IMR-90 (cell line): ENCODE data around the gene LYRM4. TPM values are rescaled to one million over a fixed set of nuclear protein-coding genes. Genes with fewer than 3 reads are reported as not detected.

Experiments
- ATAC-seq: fragments of 200-7000 bp; cut with Tn5 transposase; 2 replicates; pipeline ENCODE4 v1.9.1; 2020; ENCODE audit warnings: low read depth, mild to moderate bottlenecking, moderate library complexity
- BruUV-seq: library from RNA; stranded (reverse); fragments of 400-500 nt; replicated peaks from 2 replicates; lab custom pipeline; 2021; lab: Mats Ljungman, UMichigan
- CTCF ChIA-PET: fragments of 300-600 bp; formaldehyde crosslinking; extraction: SDS; loops from one replicate; lab custom pipeline; 2021; ENCODE audit warnings: antibody characterized with exemption; lab: Yijun Ruan, JAX
- POLR2A ChIA-PET: fragments of 300-600 bp; sonication (Branson Sonifier 250); formaldehyde crosslinking; loops from one replicate; lab custom pipeline; 2022; ENCODE audit warnings: antibody characterized with exemption; ENCODE audit not compliant: unreplicated experiment; lab: Charles Lee
- DNase-seq: peaks from one replicate; pipeline ENCODE4 v3.0.0; 2013
- H2AFZ ChIP-seq: replicated peaks from 2 replicates; pipeline ENCODE3; 2013; ENCODE audit warnings: low read length, mild to moderate bottlenecking; ENCODE audit not compliant: poor library complexity
- H2AK5ac ChIP-seq: 2 replicates; pipeline ENCODE4 v1.6.1; 2013; ENCODE audit warnings: low read depth, low read length, inconsistent platforms
- H2AK9ac ChIP-seq: replicated peaks from 2 replicates; pipeline ENCODE3; 2013; ENCODE audit warnings: mild to moderate bottlenecking, low read depth, low read length, moderate library complexity; ENCODE audit not compliant: poor library complexity
- H2BK120ac ChIP-seq: 2 replicates; pipeline ENCODE4 v1.6.1; 2013; ENCODE audit warnings: low read depth, low read length, inconsistent platforms
- H2BK15ac ChIP-seq: 3 replicates; pipeline ENCODE4 v1.6.1; 2013; ENCODE audit warnings: low read depth, low read length, inconsistent platforms
- H2BK20ac ChIP-seq: 2 replicates; pipeline ENCODE4 v1.6.1; 2013; ENCODE audit warnings: low read depth, mild to moderate bottlenecking, inconsistent platforms, low read length, moderate library complexity
- H2BK5ac ChIP-seq: 2 replicates; pipeline ENCODE4 v1.6.1; 2013; ENCODE audit warnings: mild to moderate bottlenecking, low read depth, low read length, inconsistent platforms; ENCODE audit not compliant: poor library complexity, severe bottlenecking
- H3K14ac ChIP-seq: replicated peaks from 2 replicates; pipeline ENCODE4 v1.6.1; 2013; ENCODE audit warnings: low read depth, low read length, inconsistent platforms
- H3K18ac ChIP-seq: 2 replicates; pipeline ENCODE4 v1.6.1; 2013; ENCODE audit warnings: low read depth, low read length, control low read depth
- H3K23ac ChIP-seq: 2 replicates; pipeline ENCODE4 v1.6.1; 2013; ENCODE audit warnings: low read depth, low read length, inconsistent platforms
- H3K27ac ChIP-seq: 2 replicates; pipeline ENCODE4 v1.5.1; 2013; ENCODE audit warnings: mild to moderate bottlenecking, control low read depth, low read length; ENCODE audit not compliant: insufficient read depth
- H3K27me3 ChIP-seq: 2 replicates; pipeline ENCODE4 v1.6.1; 2013; ENCODE audit warnings: low read length; ENCODE audit not compliant: control insufficient read depth, insufficient read depth
- H3K36me3 ChIP-seq: 2 replicates; pipeline ENCODE4 v1.6.1; 2013; ENCODE audit warnings: low read length, mixed read lengths; ENCODE audit not compliant: control insufficient read depth, insufficient read depth
- H3K4ac ChIP-seq: 2 replicates; pipeline ENCODE4 v1.6.1; 2013; ENCODE audit warnings: low read depth, low read length, inconsistent platforms
- H3K4me1 ChIP-seq: 2 replicates; pipeline ENCODE4 v1.6.1; 2013; ENCODE audit warnings: low read length, mixed read lengths; ENCODE audit not compliant: control insufficient read depth, insufficient read depth
- H3K4me2 ChIP-seq: 2 replicates; pipeline ENCODE4 v1.6.1; 2013; ENCODE audit warnings: low read depth, mild to moderate bottlenecking, control low read depth, low read length, moderate library complexity
- H3K4me3 ChIP-seq: 2 replicates; pipeline ENCODE4 v1.5.1; 2013; ENCODE audit warnings: low read depth, mild to moderate bottlenecking, control low read depth, low read length, moderate library complexity; ENCODE audit not compliant: insufficient read depth
- H3K56ac ChIP-seq: 2 replicates; pipeline ENCODE4 v1.6.1; 2013; ENCODE audit warnings: low read length, inconsistent platforms; ENCODE audit not compliant: insufficient read depth; ENCODE audit errors: extremely low read depth
- H3K79me1 ChIP-seq, 2 experiments: 2 replicates each; pipeline ENCODE4 v1.6.1; 2013; ENCODE audit warnings: low read length in 2 of 2, inconsistent platforms in 1 of 2, low read depth in 1 of 2
- H3K9ac ChIP-seq: 2 replicates; pipeline ENCODE4 v1.6.1; 2013; ENCODE audit warnings: low read depth, low read length, control low read depth
- H3K9me1 ChIP-seq: 2 replicates; pipeline ENCODE4 v1.6.1; 2013; ENCODE audit warnings: low read length, inconsistent platforms; ENCODE audit not compliant: insufficient read depth
- H3K9me3 ChIP-seq: 2 replicates; pipeline ENCODE4 v1.6.1; 2013; ENCODE audit warnings: low read length; ENCODE audit not compliant: control insufficient read depth, insufficient read depth
- H4K20me1 ChIP-seq: 2 replicates; pipeline ENCODE4 v1.6.1; 2013; ENCODE audit warnings: low read length, inconsistent platforms; ENCODE audit not compliant: insufficient read depth
- H4K5ac ChIP-seq: 2 replicates; pipeline ENCODE4 v1.6.1; 2013; ENCODE audit warnings: mild to moderate bottlenecking, low read depth, low read length, control low read depth
- H4K8ac ChIP-seq, 2 experiments: 2 replicates each; pipeline ENCODE4 v1.6.1; 2013; ENCODE audit warnings: low read depth in 2 of 2, low read length in 2 of 2, control low read depth in 1 of 2, inconsistent platforms in 1 of 2
- H4K91ac ChIP-seq: 2 replicates; pipeline ENCODE4 v1.6.1; 2013; ENCODE audit warnings: low read depth, low read length, inconsistent platforms; ENCODE audit not compliant: insufficient read depth
- ELK1 ChIP-seq: fragments of 150-350 bp; IDR thresholded peaks from 2 replicates; pipeline ENCODE4 v1.6.1; 2016; ENCODE audit warnings: low read depth, mild to moderate bottlenecking, low read length, moderate library complexity, borderline replicate concordance
- FOS ChIP-seq: fragments of 150-350 bp; IDR thresholded peaks from 2 replicates; pipeline ENCODE4 v1.6.1; 2016; ENCODE audit warnings: low read depth, low read length
- NFE2L2 ChIP-seq: fragments of 150-350 bp; IDR thresholded peaks from 2 replicates; pipeline ENCODE4 v1.6.1; 2016; ENCODE audit warnings: low read depth, mild to moderate bottlenecking, low read length
- RAD21 ChIP-seq: IDR thresholded peaks from 2 replicates; pipeline ENCODE4 v1.6.1; 2012; ENCODE audit warnings: low read length, improper control_type of control experiment
- USF2 ChIP-seq: fragments of 150-350 bp; IDR thresholded peaks from 2 replicates; pipeline ENCODE4 v1.6.1; 2017; ENCODE audit warnings: mild to moderate bottlenecking, antibody characterized with exemption, low read length, low read depth
- WGBS, 2 experiments: methylation state at CpG; one replicate each; pipeline versions ENCODE4 v1.1.5 to v1.1.7; 2013; ENCODE audit warnings: missing lambda C conversion rate in 2 of 2; ENCODE audit not compliant: insufficient read length in 1 of 2; ENCODE audit errors: extremely low coverage in 2 of 2; 5-methylcytosine and 5-hydroxymethylcytosine counted together
- dilution Hi-C: fragments of 300-500 bp; cut with HindIII; formaldehyde crosslinking; loops from one replicate; pipeline ENCODE4 v1.14.3; 2018; ENCODE audit warnings: low sequenced_read_pairs; ENCODE audit not compliant: unreplicated experiment
- in situ Hi-C: fragments of 300-500 bp; cut with MboI; formaldehyde crosslinking; loops from 3 replicates; pipeline ENCODE4 v1.14.3; 2019; ENCODE audit warnings: low sequenced_read_pairs, inconsistent platforms, mixed read lengths
- intact Hi-C: fragments of 100-400 bp; cut with micrococcal nuclease; formaldehyde crosslinking; loops from 2 replicates; pipeline ENCODE4 v1.10.0; 2022
- polyA plus RNA-seq, 3 experiments: library from polyadenylated mRNA; depleted of rRNA; stranded (reverse); fragments of >200 nt; gene quantifications; 2 replicates each; pipeline ENCODE4 v1.2.3, GENCODE V29; 2012; ENCODE audit warnings: low replicate concordance in 1 of 3
- total RNA-seq: library from RNA; depleted of rRNA; stranded (reverse); fragments of >200 nt; gene quantifications from 2 replicates; pipeline ENCODE4 v1.2.3, GENCODE V29; 2012

LYRM4 gene
- total and polyA plus RNA-seq, 2 of the 4 experiments (the other 2 are of a cell fraction): 11.5 to 26.6 TPM

GRCh38 chr6:5102267-5102970 lies 158.3 kb downstream of the LYRM4 start:
- H4K20me1 ChIP-seq: 0 out of 2 replicates have a peak, but pooled peaks cover 7% of the 10 kb centered on the region
- no peak overlapping the region for H3K27ac ChIP-seq
- H4K91ac ChIP-seq: no peak overlapping the region
- no peak overlapping the region for H2AK5ac ChIP-seq
- H2BK120ac ChIP-seq: no peak overlapping the region
- H3K9ac ChIP-seq: no peak overlapping the region
- H2AK9ac ChIP-seq: no peak overlapping the region
- no peak overlapping the region for H2BK20ac ChIP-seq
- no peaks in the 10 kb centered on the region for H3K36me3 ChIP-seq
- H2BK5ac ChIP-seq: no peak overlapping the region
- H3K4ac ChIP-seq: no peak overlapping the region
- H3K23ac ChIP-seq: no peak overlapping the region
- no peak overlapping the region for H3K4me2 ChIP-seq
- no peaks in the 10 kb centered on the region for H3K79me1 ChIP-seq
- H2BK15ac ChIP-seq: no peak overlapping the region
- no TSS peak for BruUV-seq
- DNase-seq: no peak
- H3K14ac ChIP-seq: no peak overlapping the region
- intact Hi-C loops: no loop called here
- H3K4me1 ChIP-seq: no peaks in the 10 kb centered on the region
- ChIA-PET CTCF (no interaction called here), POLR2A (no interaction called here)
- peaks cover 17% of the 10 kb centered on the region for H3K27me3 ChIP-seq
- in situ Hi-C loops: no loop called here
- H3K56ac ChIP-seq: no peak overlapping the region
- no peak overlapping the region for H3K4me3 ChIP-seq
- no peak for ATAC-seq
- H3K9me1 ChIP-seq: no peaks in the 10 kb centered on the region
- 100% methylated on average over 3 of the region's 8 CpGs; no CpG with 5 or more reads in 1 of the 2 experiments for WGBS, 2 experiments
- no peaks in the 10 kb centered on the region for H3K9me3 ChIP-seq
- H2AFZ ChIP-seq: no peak overlapping the region
- H4K5ac ChIP-seq: no peak overlapping the region
- TF ChIP-seq NFE2L2 (no peak), ELK1 (no peak), FOS (no peak), USF2 (no peak), RAD21 (no peak)
- dilution Hi-C loops: no loop called here
- H3K18ac ChIP-seq: no peak overlapping the region
- no peak overlapping the region for H4K8ac ChIP-seq
